Caki2 (cell line): ENCODE measurements around the gene MED12. TPM values are rescaled to one million over a fixed set of nuclear protein-coding genes. Genes with fewer than 3 reads are reported as not detected.
"Not testable (repeated sequence)": the region's sequence is repeated elsewhere in the genome, so short reads cannot be mapped to it uniquely, and the experiment has no call there.

ENCODE experiments used
- DNase-seq: peaks from one replicate; pipeline ENCODE4 v3.0.0-alpha.2; 2015; ENCODE audit warnings: low read depth
- in situ Hi-C: cut with HindIII; loops from 2 replicates; pipeline ENCODE4 v1.10.0; 2016; ENCODE audit warnings: low sequenced_read_pairs, low pct_unique_long_range_greater_than_20kb, mixed read lengths
- total RNA-seq: library from RNA; depleted of rRNA; stranded (reverse); fragments of >200 nt; shearing (Covaris generic); gene quantifications from 2 replicates; pipeline ENCODE4 v1.2.3, GENCODE V29; 2014; ENCODE audit warnings: low replicate concordance; rRNA removed

MED12 gene
- total RNA-seq, 1 experiment from 2014 or later = 6.7 TPM

DNA sequence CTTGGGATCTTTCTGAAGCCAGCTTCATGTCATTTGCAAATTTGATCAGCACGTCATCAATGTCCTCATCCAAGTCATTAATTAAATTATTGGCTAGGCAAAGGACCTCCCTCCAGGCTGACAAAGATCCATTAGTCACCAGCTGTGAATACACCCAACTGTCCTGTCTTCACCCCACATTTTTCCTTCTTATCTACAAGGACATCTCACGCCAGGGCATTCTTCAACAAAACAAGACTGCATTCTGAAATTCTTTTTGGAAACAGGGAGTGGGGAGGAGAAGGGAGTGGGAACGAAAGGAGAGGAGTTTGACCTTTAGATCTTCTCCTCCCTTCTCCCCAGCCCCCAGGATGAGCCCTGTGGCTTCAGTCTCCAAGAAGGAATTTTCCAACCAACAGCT is 58.9 kb downstream of the MED12 start:
- in situ Hi-C loops = no loop called here
- DNase-seq = no peak

DNA sequence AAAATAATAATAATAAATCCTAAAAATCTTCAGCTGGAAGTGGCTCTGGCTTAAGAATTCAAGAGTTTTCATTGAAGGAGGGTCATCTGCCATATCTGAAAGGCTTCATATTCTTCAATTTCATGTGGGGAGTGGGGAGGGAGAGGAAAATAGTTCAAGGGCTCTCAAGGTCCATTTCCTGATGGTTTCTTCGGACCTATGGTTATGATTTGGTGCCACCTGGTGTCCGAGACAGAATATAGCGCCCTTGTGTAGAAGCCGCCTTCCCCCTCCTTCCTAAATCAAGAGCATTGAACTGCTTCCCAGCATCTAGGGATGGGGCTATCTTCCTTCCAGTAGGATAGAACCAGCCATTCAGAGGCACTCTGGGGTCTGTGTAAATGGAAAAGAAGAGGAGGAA is 60.5 kb downstream of the MED12 start:
- DNase-seq = peak; percentile 38
- in situ Hi-C loops = no loop called here

DNA sequence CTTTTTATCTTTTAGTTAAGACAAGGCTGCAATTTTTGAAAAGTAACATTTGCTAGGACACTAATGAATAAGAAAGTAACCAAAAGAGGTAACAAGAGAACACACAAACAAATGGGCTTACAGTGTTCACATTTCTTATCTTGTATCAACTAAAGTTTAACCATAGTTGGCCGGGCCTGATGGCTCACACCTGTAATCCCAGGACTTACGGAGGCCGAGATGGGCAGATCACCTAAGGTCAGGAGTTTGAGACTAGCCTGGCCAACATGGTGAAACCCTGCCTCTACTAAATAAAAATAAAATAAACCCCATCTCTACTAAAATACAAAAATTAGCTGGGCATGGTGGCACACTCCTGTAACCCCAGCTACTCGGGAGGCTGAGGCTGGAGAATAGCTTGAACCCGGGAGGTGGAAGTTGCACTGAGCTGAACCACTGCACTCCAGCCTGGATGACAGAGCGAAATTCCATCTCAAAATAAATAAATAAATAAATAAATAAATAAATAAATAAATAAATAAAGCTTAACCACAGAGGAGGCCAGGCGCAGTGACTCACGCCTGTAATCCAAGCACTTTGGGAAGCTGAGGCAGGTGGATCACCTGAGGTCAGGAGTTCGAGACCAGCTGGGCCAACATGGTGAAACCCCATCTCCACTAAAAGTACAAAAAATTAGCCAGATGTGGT is 62.3 kb downstream of the MED12 start:
- DNase-seq, in situ Hi-C loops: not testable (repeated sequence)

DNA sequence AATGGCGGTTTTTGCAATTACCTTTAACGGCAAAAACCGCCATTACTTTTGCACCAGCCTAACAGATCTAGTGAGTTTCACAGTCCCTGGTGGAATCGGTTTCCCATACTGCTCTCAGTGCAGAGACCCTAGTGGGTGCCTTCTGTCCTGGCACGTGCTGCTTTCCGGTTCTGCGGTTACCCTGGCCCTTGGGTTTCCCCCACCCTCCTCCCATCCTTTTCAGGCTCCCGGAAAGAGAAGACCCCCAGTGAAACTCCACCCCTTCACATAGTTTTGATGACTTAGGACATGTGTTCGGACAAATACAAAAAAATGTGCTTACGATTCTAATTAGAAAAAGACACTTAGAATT is 63.1 kb downstream of the MED12 start:
- DNase-seq = no peak
- in situ Hi-C loops = no loop called here

DNA sequence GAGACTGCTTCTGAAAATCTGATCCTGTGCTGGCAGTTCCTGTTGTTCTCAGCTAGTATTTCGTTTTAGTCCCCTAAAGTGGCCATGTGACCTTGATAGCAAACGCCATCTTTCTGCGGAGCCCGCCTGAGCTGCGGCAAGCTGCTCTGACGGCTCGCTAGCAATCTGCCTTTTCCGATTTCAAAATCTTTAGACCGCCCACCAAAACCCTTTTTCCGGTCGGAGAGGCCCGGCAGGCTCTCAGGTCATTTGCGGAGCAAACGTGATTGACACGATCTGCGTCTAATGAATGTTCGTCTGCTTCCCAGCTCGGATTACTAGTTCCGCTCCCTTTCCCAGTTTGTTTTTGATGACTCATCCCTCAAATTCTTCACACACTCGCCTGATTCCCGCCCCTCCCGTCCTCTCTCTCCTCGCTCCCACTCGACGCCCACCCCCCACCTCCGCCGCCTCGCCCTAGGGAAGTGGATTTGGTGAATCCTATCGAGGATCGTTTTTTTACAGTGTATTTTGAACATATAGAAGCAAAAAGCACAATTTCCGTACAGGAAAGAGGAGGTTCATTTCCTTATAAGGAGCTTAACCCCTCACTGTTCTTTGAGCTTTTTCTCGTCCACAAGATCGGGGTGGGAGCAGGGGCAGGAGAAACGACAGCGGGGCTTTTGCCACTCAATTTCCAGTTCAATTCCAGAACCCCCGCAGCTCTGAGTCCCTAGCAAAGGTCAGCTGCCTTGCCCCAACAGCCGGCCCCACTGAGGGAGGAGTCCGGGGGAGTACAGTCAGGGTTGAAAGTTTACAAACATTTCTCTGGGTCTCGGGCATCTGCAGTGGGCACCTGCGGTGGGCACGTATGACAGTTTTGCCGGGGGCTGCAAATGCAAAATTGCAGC is 63.8 kb downstream of the MED12 start:
- DNase-seq = peak; percentile 90
- in situ Hi-C loops = no loop called here

DNA sequence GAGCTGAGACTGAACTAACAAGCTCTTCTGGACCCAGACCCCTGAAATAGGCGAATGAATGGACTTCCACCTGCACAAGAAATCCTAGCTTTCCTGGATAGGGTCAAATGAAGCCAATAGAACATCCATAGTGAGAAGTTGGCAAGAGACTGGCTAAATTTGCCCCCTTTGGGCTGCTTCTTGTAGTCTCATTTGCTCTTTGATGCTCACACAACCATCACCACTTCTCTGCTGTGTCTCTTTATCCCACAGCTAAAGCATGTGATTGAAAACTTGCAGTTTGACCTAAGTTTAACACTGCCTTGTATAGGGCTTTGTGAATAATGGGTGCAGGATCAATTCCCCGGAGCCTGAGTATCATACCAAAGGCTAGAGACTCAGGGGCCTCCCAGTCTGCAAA is 64.5 kb downstream of the MED12 start:
- DNase-seq = no peak
- in situ Hi-C loops = no loop called here

DNA sequence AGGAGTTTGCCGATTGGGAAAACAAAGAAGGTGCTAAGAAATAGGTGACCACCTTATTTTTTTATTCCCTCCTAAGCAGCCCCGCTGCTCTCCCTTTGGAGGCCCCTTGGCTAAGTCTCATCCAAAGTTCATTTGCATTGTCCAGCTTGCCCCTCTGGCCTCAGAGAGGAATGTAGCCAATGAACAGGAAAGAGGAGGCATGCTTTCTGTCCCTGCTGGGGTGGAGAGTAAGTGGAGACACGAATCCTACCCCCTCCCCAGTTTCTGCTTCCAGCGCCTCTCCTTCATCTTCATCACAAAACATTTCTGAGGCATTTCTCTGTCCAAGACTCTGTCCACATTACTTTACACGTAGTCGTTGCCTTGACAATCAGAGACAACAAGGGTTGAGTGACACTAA is 64.9 kb downstream of the MED12 start:
- DNase-seq = no peak
- in situ Hi-C loops = no loop called here

DNA sequence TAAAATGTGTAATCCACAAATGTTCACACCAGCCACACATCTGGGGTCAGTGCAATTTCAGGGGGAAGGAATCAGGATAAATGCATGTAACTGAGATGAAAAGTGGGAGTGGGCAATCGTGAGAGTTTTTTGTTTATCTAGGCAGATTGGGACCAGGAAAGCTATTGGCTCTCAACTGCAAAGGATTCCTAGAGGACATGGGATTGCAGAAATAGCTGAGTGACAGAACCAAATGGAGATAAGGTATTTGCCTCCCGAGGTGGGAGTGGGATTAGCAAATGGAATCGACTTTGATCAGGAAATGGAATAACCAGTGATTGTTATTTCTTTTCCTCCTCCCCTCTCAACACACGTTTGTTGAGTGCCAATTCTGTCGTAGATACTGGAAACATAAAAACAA is 65.7 kb downstream of the MED12 start:
- in situ Hi-C loops = no loop called here
- DNase-seq = no peak

DNA sequence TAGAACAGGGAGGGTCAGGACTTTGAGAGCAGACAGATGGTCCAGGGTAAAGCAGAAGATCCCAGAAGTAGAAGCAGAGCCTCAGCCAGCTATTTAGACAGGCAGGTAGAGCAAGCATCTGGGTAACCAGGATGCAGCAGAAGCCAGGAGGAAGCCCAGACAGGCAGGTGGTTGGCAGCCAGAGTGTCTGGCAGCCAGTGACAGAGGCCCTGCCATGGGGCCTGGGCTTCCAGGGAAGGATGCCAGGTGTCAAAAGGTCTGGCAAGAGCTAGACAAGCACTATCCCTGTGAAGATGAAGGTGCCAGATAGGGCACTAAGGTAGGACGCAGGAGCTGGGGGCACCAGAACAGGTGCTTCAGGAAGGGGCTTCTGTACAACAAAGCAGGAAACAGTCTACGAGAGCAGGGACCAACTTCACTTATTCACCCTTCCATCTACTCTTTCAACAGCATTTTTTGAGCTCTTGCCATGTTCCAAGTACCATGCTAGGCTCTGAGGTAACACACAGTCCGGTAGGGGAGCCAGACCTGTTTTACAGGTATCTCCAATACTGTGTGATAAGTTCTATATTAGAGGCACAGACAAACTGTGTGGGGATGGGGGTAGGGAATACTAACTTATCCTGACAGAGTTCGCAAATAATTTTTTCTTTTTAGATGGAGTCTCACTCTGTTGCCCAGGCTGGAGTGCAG is 66.6 kb downstream of the MED12 start:
- DNase-seq = no peak
- in situ Hi-C loops = no loop called here

DNA sequence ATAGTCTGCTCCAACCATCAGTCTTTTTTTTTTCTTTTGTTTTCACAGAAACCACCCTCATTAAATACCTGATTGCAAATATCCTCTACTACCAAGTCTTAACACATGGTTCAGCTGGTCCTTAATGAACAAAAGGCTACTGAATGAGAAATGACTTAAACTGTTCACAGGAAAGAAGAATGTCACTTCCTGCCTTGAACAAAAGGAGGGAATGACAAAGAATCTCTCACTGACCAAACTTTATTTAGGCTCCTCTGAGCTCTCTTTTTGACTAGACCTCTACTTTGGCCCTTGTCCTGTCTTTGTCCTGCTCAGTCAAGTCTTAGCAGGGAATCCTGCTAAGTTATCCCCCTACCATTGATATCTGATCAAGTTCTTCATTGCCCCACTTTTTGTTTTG is 72.9 kb downstream of the MED12 start:
- no peak for DNase-seq
- in situ Hi-C loops = no loop called here

Other genes starting within 250 kb of the MED12 start
- not detected in 2 replicates for gene TEX11, start 209.9 kb upstream of the MED12 start, total RNA-seq
- gene SLC7A3, start 187.5 kb upstream of the MED12 start, total RNA-seq = not detected in 2 replicates
- 65.7 and 98.8 TPM in 2 replicates for gene SNX12, start 50.3 kb upstream of the MED12 start, total RNA-seq
- gene FOXO4, start 22.7 kb upstream of the MED12 start, total RNA-seq = 0.41 and 1.3 TPM in 2 replicates
- gene CXorf65, start 11.9 kb upstream of the MED12 start, total RNA-seq = not detected in 2 replicates
- not detected in 2 replicates for gene IL2RG, start 7.0 kb upstream of the MED12 start, total RNA-seq
- gene NLGN3, start 26.2 kb downstream of the MED12 start, total RNA-seq = 0.20 TPM in 1 of 2 replicates, not detected in the other
- gene GJB1, start 104.6 kb downstream of the MED12 start, total RNA-seq = not detected in 2 replicates
- gene ZMYM3, start 135.5 kb downstream of the MED12 start, total RNA-seq = 7.0 and 16.3 TPM in 2 replicates
- gene NONO, start 165.0 kb downstream of the MED12 start, total RNA-seq = 523 TPM in 2 replicates
- 1.5 TPM in 1 of 2 replicates, not detected in the other for gene ITGB1BP2, start 183.2 kb downstream of the MED12 start, total RNA-seq
- gene TAF1, start 247.8 kb downstream of the MED12 start, total RNA-seq = 7.7 and 9.2 TPM in 2 replicates